ENCODE data around the gene SAMD11. TPM values are rescaled to one million over a fixed set of nuclear protein-coding genes. Genes with fewer than 3 reads are reported as not detected.

The SAMD11 gene
- total and polyA plus RNA-seq, 2 of the 8 experiments (the other 6 are each of a cell fraction or from before 2014, with no cell fraction given), result 0.18 to 0.30 TPM

DNA sequence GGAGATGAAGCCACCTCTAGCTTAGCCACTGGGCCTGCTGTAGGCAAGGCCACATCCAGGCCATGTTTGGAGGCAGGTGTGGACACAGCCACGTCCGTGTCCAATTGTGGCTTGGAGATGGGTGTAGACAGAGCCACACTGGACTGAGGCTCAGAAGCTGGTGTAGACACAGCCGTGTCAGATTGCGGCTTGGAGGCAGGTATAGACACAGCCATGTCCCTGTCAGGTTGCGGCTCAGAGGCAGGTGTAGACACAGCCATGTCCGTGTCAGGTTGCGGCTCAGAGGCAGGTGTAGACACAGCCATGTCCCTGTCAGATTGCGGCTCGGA, 56.0 kb downstream of the SAMD11 start:
- Histone ChIP-seq H3K79me2 (ENCODE audit: control insufficient read depth in 1 of 2, insufficient read depth in 2 of 2, low read length in 2 of 2) (no peaks in the 10 kb centered on the region), H4K5ac (ENCODE audit: insufficient read length, low read depth, low read length) (no peak overlapping the region), H2AK5ac (ENCODE audit: low read depth, low read length) (no peak overlapping the region; the same call in 1 of the 2 replicates), H3K23me2 (ENCODE audit: low read depth, low read length) (peaks cover 2% of the 10 kb centered on the region; the same call in 1 of the 2 replicates), H2AFZ (ENCODE audit: low read length) (no peak overlapping the region), H3K9me3 (ENCODE audit: insufficient read depth in 2 of 2, low read depth in 1 of 2, low read length in 1 of 2) (no peaks in the 10 kb centered on the region), H3K27ac (ENCODE audit: low read depth, low read length) (no peak overlapping the region), H2BK15ac (ENCODE audit: low read length) (0 out of 2 replicates have a peak overlapping the region, but pooled peaks have one; percentile 61), H3K4me1 (replicated peaks in 1 of 4; ENCODE audit: control insufficient read depth in 3 of 4, insufficient read depth in 4 of 4, low read length in 3 of 4) (peaks cover 0 to 10% (median under 1%) of the 10 kb centered on the region in 4 experiments; a peak in 4 of 7 replicates), H2BK12ac (ENCODE audit: low read depth, low read length) (no peak overlapping the region), H3K14ac (ENCODE audit: insufficient read length) (no peak overlapping the region), H3K4me2 (ENCODE audit: insufficient read depth in 1 of 2, low read depth in 2 of 2, low read length in 2 of 2) (no peak overlapping the region), H2BK120ac (replicated peaks; ENCODE audit: low read depth, low read length) (no peak overlapping the region), H3K36me3 (ENCODE audit: control insufficient read depth in 2 of 4, insufficient read depth in 4 of 4, low read length in 3 of 4) (no peaks in the 10 kb centered on the region), H3K27me3 (replicated peaks in 1 of 4; ENCODE audit: control insufficient read depth in 3 of 4, extremely low read depth in 1 of 4, insufficient read depth in 3 of 4, low read length in 3 of 4) (peaks cover 0 to 14% (median 5%) of the 10 kb centered on the region in 4 experiments; a peak in 4 of 7 replicates), H3K4ac (replicated peaks; ENCODE audit: insufficient read length, low read depth, low read length) (no peak overlapping the region), H3K23ac (ENCODE audit: insufficient read length) (no peak overlapping the region), H3K56ac (replicated peaks; ENCODE audit: insufficient read length, low read depth, low read length) (no peak overlapping the region), H4K91ac (replicated peaks; ENCODE audit: insufficient read length, low read length) (no peak overlapping the region), H3K79me1 (ENCODE audit: low read depth, low read length) (no peaks in the 10 kb centered on the region), H3K18ac (ENCODE audit: extremely low read depth, low read length) (no peak overlapping the region), H4K20me1 (replicated peaks in 1 of 2; ENCODE audit: control insufficient read depth in 1 of 2, insufficient read depth in 2 of 2, low read length in 2 of 2) (peaks cover 0 to 12% of the 10 kb centered on the region in 2 experiments), H2BK5ac (ENCODE audit: low read depth, low read length) (no peak overlapping the region), H3K4me3 (ENCODE audit: extremely low read depth in 1 of 4, insufficient read depth in 2 of 4, low read depth in 3 of 4, low read length in 4 of 4) (no peak overlapping the region), H3K9ac (replicated peaks in 1 of 4; ENCODE audit: extremely low read depth in 1 of 4, low read depth in 3 of 4, low read length in 3 of 4) (no peak overlapping the region), H2BK20ac (ENCODE audit: low read length) (no peak overlapping the region), H4K8ac (ENCODE audit: extremely low read depth, insufficient read depth, low read length) (no peak overlapping the region; the same call in 1 of the 2 replicates)
- FAIRE-seq (no peak), DNase-seq (ENCODE audit: low read depth in 1 of 2, low spot score in 2 of 2) (no peak)
- 90% methylated on average over 9 of the region's 9 CpGs; no CpG with 5 or more reads in 1 of the 2 experiments for WGBS, 2 experiments (ENCODE audit: extremely low coverage in 1 of 2, insufficient coverage in 1 of 2, insufficient read length in 1 of 2, insufficient replicate concordance in 2 of 2, low coverage in 1 of 2, low lambda C conversion rate in 2 of 2, missing lambda C conversion rate in 1 of 2)
- CTCF ChIA-PET (ENCODE audit: partially characterized antibody), result interaction anchor here (0.9 to 6.9 kb wide), 3 partner anchors 13 to 84 kb away, joined by 5 to 86 read pairs (median 80); no protein-coding TSS in a partner anchor
- POLR2A ChIA-PET (ENCODE audit: partially characterized antibody), result interaction anchor here (0.5 to 1.5 kb wide), 5 partner anchors 10 to 80 kb away, joined by 3 to 4 read pairs (median 3); no protein-coding TSS in a partner anchor
- TF ChIP-seq SRF (IDR thresholded peaks at IDR 0.05; ENCODE audit: low read depth, low read length) (no peak), TBP (IDR thresholded peaks at IDR 0.05; ENCODE audit: low read depth, low read length) (no peak), SUZ12 (IDR thresholded peaks at IDR 0.05; ENCODE audit: low read length) (no peak), CTBP2 (IDR thresholded peaks at IDR 0.05; ENCODE audit: borderline replicate concordance, insufficient read depth, insufficient read length, low read length) (no peak), RNF2 (IDR thresholded peaks at IDR 0.05; ENCODE audit: borderline replicate concordance, low read depth, low read length, missing control alignments, poor library complexity, severe bottlenecking) (no peak), SAP30 (IDR thresholded peaks at IDR 0.05; ENCODE audit: insufficient read depth, insufficient replicate concordance, low read length) (no peak), RFX5 (IDR thresholded peaks at IDR 0.05; ENCODE audit: borderline replicate concordance, low read depth, low read length) (no peak), SP2 (IDR thresholded peaks at IDR 0.05; ENCODE audit: low read length) (no peak), KDM1A (IDR thresholded peaks at IDR 0.05; ENCODE audit: borderline replicate concordance, low read length) (no peak), TAF1 (IDR thresholded peaks at IDR 0.05; ENCODE audit: low read depth, low read length) (no peak), BCL11A (IDR thresholded peaks at IDR 0.05; ENCODE audit: low read depth in 2 of 2, low read length in 2 of 2) (no peak)
- TF ChIP-seq, protein P1, sequence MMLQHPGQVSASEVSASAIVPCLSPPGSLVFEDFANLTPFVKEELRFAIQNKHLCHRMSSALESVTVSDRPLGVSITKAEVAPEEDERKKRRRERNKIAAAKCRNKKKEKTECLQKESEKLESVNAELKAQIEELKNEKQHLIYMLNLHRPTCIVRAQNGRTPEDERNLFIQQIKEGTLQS (IDR thresholded peaks at IDR 0.05; ENCODE audit: insufficient read depth, low read depth, low read length), result no peak
